Germinal center (tissue), 1 donor: ENCODE measurements around the gene MDFIC2.
"Not testable (repeated sequence)": the region's sequence is repeated elsewhere in the genome, so short reads cannot be mapped to it uniquely, and the experiment has no call there.

Experiments
- DNase-seq: peaks from one replicate; pipeline ENCODE4 v3.0.0; 2012; ENCODE audit warnings: mixed read lengths, low spot score

Gene MDFIC2

DNA sequence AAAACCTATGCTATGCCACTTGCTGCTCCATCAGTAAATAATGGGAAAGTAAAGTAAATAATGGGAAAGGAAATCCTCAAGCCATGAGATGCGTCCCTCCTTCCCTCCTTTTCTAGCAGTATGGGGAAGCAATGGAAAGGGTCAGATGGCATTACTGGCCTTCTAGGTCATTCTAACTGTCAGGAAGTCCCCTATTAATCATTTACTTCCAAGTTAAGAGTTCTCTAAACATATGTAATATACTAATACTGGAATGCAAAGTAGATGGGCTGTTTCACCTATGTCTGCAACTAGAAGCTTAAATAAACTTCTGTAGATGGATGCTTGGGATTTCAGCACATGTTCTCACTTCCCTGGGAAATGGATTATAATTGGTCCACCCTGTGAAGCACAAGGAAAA lies 55.9 kb downstream of the MDFIC2 start:
- DNase-seq: no peak

DNA sequence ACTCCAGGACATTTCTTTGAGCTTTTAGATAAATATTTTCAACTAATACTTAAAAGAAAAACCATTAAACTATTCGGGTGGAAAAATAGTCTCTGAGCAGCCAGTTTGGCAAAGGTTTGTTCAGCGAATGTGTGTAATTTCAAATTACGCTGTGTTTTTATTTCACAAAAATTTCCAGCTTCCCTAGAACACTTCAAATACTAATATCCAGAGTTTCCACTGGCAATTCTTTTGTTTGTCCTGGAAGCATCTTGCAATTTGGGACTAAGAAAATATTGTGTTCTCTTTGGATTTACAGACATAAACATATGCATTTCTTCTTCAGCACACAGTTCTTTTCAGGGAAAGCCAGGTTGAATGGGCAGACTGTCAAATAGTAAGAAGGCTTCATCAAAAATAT lies 61.9 kb downstream of the MDFIC2 start:
- no peak for DNase-seq

DNA sequence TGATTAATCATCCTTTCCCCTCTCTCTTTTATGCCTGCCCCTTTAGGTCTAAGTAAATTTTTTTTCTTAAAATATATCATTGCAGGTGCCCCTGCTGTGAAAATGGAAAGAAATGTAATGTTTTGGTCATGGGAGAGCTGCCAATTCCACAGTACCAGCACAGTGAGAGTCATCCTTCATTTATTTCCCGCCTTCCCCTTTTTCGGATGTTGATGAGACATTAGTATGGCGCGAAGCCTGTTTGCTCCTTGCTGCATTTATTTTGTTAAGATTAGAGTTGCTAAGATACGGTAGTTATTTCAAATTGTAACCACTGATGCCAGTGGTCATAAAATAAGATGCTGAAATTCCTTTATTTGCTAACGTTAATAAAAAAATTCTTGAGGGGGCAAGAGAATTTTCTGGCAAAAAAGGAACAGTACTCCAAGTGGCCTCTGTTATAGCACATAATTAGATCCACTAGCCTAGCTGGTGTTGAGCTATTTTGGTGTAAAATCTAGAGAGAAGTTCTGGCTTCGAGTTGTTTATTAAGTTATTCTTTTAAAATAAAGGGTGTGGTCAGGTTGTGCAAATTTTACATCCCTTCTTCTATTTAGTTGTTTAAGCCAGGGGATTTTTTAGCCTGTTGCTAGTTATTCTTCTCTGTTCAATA lies 62.8 kb downstream of the MDFIC2 start:
- DNase-seq: no peak

DNA sequence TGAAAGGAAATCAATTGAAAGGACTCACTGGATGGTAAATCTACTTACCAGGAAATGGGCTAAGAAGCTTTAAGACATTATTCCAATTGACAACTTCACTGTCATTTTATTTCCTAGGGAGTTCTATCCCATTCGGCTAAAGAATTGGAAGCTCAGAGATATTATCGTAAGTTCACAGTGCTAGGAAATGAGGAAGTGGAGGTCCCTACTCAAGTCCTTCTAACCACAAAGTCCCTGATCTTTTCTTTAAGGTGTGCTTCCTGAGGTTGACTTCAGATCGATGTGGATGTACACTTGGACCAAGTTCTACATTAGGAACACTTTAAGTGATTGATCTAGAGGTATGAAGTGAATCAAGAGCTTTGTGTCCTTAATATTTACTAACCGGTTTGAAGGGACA lies 63.6 kb downstream of the MDFIC2 start:
- DNase-seq: no peak

DNA sequence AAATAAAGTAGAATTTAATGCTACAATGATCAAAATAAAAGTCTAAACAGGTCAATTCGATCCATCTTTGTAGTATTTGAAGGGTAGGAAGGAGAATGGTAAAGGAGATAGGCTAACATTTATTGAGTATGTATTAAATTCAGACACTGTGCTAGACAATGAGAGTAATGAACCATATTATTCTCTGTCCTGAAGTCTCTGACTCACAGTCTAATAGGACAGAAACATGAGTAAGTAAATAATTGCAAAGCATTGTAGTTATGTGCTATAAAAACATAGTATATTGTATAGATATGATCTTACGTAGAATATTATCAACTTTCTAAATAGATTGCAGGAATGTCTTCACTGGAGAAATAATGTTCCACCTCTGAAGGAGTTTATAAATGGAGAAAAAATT lies 64.5 kb downstream of the MDFIC2 start:
- DNase-seq: no peak

DNA sequence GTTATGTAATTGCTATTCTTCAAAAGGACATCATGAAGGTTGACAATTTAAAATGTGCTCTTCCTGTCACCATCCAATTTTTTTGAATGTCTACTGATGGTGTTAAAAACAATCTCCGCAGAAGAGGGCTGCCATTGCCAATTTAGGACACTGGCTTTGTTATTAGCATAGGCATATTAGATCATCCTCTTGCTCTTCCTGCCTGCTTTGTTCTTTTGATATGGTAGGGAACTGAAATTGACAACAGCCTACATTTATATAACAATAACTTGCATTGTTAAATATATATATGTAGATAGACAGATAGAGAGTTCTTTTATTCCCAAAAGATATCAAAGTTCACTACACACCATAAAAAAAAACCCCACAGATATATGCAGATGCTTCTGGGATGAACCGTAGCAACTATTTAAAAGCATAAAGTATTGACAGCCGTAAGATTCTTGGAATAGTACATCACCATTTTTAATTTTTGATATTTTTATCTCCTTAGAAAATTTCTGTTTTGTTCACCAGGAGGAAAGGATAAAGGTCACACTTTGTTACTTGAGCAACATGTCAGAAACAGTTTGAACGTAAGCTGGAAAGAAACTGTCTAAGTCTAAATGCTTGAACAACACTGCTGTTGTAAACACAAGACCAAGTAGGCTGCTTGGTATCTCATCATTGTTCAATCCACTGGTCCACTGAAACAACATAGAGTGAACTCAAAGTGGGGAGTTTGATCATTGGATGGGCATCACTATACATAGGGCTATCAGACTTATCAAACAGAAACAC lies 66.5 kb downstream of the MDFIC2 start:
- DNase-seq: no peak

DNA sequence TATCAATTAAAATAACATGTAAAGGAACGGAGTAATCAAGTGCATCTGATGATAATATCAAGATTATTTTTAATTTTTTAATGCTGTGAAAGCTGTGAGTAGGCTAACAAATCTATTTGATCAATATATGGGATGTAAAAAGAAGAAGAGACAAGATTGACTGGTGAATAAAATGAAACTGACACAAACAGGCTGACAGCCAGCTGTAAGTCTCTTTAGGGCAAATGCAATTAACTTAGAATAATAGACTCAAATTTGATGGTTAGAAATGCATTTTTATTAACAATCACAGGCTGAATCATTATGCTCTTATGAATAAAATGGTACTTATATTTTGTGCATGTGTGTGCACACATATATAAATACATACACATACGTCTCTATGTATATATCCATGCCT lies 68.0 kb downstream of the MDFIC2 start:
- no peak for DNase-seq

DNA sequence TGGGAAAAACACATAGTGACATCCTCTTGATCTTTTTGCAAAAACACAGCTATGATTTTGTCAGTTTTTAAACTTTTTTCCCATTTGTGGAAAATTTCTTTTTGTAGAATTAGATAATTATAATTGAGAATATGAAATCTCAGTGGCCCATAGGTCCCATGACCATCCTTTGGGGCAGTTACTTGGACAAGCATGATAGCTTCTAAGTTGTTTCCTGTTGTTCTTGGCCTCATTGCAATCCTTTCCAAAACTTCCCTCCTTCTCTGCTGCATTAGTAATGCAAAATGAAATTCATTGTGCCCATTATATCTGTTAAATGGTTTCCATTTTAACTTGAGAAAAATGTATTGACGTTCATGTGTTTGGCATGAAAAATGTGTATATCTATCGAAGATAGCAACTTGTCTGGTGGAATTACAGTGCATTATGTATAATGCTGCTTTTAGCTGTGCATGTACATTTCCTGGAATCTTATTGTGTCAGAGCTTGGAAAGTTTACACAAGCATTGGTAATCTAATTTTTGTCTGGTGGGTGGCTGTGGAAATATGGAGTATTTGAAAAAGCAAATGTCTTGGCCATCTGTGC lies 70.0 kb downstream of the MDFIC2 start:
- DNase-seq: no peak

DNA sequence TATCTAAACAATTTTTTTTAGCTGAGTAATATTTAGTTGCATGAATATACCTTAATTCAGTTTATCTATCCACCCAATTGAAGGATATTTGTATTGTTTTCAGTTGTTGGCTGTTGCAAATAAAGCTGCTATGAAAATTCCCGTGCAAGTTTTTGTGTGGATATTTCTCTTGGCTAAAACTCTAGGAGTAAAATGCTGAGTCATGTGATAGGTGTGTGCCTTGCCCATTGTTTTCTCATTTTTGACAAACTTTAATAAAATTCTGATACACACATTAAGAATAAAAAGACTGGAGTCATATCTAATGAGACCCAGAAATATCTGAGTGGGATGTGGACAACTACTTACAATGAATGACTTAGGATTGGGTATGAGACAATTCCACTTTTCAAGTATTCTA lies 78.6 kb downstream of the MDFIC2 start:
- no peak for DNase-seq

DNA sequence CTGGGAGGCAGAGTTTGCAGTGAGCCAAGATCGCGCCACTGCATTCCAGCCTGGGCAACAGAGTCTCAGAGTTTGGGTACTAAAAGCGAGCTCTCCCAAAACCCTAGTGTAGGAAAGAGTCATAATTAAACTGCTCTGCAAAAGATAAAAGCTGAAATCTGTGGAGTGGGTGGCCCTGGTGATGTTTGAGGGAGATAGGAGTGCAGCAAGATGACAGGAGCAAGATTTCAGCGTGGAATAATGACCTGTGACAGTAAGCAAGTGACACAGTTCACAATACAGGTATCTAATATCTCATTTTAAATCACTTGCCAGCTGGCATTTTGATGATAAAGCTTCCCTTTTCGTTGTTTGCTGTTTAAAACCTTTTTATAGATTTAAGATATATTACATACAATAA lies 79.3 kb downstream of the MDFIC2 start:
- DNase-seq: no peak

DNA sequence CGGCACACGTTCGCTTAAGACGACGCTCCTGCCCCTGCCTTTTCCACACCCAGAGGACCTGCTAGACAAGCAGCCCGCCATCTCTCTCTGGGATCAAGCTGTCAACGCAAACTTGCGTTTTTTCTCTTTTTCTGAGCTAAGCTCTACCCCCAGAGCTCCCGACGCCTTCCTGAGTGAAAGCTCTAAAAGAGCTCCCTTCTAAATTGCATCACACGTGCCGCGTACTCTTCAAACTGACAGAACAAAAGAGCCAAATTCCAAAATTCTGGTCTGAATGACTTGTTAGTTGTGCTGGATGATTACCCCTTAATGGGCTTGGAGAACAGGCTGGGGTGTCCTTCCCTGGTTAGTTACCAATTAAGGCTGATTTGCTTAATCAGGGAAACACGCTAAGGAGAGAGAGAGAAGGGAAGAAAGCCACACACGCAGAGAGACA lies 81.2 kb downstream of the MDFIC2 start:
- no peak for DNase-seq

DNA sequence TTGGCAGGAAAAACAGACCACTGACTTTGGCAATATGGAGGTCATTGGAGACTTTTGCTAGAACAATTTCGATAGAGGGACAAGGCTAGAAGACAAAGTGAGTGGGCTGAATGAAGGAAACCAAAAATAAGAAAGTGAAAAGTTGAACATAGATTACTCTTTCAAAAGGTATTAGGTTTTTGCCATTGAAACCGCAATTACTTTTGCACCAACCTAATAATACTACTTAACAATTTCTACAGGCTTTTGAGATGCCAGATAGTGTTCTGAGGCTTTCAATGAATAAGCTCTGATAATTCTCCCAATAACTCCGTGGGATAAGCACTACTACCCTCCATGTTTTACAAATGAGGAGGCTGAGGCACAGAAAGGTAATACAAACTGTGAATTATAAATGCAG lies 85.0 kb downstream of the MDFIC2 start:
- no peak for DNase-seq

DNA sequence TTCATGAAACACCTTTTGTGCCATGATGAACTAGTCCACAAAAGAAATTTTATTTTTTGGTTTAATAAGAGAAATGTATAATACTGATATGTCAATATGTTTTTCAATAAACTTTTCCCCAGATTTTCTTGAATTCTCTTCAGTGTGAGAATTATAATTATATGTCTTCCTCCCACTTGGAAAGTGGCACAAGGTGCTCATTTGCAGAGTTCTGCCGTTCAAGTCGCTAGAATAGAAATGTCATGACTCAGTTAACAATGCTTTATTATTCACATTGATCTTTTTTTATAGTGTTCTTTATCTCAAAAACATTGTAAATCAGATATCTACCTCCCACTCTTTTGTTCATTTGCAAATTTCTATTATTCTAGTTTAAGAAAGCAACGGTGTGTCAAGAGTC lies 87.3 kb downstream of the MDFIC2 start:
- no peak for DNase-seq

DNA sequence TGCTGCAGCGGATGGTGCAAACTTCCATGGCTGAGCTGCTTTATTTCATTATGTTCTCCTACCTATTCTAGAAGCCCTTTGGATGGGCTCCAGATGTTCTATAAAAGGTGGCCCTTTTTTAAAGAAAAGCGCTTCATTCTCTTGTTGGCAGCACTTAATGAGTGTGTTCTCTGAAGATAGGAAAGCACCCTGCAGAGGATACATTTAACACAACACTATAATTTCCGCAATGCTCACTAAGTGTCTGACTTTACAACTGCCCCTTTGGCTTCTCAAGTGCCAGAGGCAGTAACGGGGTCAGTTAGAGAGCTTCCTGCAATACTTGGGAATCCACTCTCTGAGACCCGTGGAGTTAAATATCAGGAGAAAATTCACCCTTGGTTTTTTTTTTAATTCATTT lies 88.1 kb downstream of the MDFIC2 start:
- no peak for DNase-seq

DNA sequence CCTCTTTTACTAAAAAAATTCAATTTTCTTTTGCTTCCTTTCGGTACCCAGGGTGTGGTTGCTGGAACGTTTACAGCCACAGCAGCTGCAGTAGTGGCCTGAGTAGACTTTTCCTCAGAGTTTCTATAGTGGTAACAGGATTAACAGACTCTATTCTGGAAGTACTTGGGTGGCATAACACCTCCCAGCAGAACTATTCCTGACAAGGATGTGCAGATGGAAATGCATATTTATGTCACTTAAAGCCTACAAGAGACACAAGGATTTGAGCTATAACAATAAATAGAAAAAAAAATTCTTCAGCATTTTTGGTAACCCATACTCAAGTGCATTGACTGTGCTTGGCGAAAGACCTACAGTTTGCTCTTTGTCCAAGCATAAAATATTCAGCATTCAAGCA lies 94.0 kb downstream of the MDFIC2 start:
- no peak for DNase-seq

DNA sequence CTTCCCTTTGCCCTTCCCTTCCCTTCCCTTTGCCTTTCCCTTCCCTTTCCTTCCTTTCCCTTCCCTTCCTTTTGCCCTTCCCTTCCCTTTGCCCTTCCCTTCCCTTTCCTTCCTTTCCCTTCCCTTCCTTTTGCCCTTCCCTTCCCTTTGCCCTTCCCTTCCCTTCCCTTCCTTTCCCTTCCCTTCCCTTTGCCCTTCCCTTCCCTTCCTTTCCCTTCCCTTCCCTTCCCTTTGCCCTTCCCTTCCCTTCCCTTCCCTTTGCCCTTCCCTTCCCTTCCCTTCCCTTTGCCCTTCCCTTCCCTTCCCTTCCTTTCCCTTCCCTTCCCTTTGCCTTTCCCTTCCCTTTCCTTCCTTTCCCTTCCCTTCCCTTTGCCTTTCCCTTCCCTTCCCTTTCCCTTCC lies 101.2 kb downstream of the MDFIC2 start:
- DNase-seq: not testable (repeated sequence)

DNA sequence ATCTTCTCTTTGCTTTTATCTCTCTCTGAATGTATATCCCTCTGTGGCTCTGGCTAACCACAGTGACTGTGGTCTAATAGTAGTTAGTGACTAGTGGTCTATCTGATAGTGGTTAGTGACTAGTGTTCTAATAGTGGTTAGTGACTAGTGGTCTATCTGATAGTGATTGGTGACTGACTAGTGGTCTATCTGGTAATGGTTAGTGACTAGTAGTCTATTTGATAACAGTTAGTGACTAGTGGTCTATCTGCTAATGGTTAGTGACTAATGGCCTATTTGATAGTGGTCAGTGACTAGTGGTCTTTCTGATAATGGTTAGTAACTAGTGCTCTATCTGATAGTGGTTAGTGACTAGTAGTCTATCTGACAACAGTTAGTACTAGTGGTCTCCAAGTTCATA lies 110.5 kb downstream of the MDFIC2 start:
- DNase-seq: no peak

DNA sequence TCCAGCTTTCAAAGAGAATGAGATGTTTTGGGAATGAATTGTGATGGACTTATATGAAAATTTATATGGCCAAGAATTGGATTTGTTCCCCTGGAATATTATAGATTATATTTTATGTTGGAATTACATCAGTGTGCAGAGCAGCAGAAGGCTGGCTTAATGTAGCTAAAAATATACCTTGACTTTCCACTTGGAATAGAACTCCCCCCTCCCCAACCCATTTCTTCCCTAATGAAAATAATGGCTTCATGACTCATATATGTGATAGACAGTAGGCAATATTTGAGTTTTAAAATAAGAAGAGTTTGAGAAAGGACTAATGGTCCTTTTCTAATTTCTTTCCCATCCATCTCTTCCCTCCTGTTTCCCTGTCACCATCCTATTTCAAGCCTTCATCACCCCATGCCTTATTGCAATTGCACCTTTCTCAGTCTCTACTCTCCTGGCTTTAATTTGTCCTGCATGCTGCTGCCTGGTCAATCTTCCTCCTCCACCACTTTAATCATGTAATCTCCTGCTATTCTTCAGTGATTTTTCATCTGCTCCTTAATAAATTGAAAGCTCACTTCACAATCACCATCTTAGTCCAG lies 122.5 kb downstream of the MDFIC2 start:
- no peak for DNase-seq

DNA sequence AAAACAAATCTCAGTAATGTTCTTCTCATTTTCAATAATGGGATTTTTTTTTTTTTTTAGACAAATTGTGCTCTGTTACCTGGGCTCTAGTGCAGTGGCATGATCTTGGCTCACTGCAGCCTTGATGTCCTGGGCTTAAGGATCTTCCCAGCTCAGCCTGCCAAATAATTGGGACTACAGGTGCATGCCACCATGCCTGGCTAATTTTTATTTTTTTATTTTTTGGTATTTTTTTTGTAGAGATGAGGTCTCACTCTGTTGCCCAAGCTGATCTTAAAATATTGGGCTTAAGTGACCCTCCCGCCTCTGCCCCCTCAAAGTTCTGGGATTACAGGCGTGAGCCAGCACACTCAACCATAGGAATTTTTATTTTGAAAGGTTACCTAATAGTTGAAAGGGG lies 126.2 kb downstream of the MDFIC2 start:
- no peak for DNase-seq

DNA sequence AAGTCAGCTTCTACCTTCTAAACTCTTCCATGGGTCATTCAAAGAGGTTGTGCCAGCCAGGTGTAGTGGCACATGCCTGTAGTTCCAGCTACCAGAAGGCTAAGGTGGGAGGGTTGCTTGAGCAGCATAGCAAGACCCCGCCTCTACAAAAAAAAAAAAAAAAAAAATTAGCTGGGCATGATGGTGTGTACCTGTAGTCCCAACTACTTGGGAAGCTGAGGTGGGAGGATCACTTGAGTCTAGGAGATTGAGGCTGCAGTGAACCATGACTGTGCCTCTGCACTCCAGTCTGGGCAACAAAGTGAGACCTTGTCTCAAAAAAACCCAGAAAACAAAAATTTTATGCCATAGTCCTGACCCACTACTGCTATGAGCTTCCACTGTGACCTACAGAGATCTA lies 126.8 kb downstream of the MDFIC2 start:
- no peak for DNase-seq

DNA sequence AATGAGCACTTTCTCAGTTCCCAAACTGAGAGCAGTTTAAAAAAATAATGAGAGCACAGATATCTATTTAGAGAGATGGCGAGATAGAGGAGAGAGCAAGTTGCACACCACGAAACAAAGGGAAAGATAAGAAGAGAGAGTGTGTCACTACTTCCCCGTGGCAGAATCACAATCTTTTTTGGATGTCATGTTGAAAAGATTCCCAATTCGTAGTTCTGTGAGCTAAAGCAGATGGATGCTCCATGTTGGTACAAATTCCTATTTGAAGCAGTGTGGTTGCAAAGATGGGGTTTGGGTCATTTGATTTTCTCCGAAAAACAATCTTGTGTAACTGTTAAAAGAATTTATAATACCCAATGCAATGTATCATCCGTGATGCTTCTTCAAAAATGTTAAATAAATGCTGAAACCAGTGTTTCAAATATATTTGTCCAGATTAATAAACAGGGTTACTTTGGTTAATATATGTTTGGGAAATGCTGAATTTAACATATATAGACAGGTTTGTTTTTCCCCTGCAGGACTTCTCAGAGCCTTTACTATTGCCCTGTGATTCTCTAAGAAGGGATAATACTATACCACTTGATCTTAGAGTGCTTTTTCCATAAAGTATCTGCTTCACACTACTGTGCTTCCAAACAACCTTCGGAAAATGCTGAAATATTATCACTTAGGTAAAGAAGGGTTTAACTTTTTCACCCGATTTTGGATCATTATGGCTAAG lies 128.5 kb downstream of the MDFIC2 start:
- no peak for DNase-seq

DNA sequence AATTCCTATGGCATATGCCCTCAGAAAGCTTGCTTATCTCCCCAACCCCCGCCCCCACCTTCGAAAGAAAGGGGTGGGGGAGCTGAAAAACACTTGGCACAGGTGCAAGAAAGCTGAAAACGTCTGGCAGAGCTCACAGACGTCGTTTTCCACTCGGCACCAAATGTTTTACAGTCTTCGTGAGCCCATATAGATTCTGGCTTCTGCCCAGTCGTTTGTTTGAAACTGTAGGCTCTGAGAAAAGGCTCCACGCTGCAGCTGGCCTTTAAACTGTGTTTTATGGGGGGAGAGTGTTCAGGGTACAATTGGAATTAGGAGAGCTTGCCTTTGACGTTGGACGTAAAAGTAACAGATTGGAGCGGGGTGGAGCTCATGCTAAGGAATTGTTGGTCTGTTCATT lies 130.3 kb downstream of the MDFIC2 start:
- DNase-seq: no peak

DNA sequence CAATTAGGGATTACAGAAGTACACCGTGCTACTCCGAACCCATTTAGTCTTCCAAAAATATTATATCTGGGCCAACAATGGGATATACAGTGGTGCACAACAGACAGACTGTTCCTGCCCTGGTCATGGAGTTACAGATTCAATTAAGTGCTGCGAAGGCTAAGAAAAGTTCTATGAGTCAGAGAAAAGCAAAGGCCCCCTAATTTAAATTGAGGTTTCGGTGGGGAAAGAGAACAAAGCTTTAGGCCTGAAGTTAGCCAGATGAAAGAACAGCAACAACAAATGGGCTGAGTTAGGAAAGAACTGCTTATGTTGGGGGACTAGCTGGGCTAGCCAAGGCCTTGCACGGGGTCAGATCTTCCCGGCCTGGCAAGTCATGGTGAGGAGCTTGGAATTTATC lies 131.8 kb downstream of the MDFIC2 start:
- no peak for DNase-seq
